Measurements from ENCODE around the gene PSMD3.

DNA sequence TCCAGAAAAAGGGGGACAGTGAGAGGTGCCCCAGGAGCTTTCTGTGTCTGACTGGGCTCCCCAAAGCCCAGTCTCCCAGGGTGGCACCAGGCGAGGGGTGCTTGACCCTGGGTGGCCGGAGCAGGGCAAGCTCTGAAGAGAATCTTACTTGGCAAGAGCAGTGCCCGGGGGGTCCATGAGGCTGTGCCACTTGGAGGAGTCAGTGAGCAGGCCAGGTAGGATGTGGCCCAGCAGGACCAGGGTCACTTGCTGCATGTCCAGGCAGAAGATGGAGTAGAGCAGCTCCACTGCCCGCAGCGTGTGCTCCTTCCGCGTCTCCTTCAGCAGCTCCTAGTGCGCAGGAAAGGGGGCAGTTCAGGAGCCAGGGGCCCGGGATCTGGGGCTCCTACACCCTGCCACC is 41.9 kb downstream of the PSMD3 start:
- TF ChIP-seq POLR2AphosphoS5 (IDR thresholded peaks at IDR 0.05; ENCODE audit: borderline replicate concordance, low read depth, low read length) (no peak), EZH2 (IDR thresholded peaks at IDR 0.05) (no peak)

Data from SK-N-MC (cell line).